Upper lobe of right lung (tissue), 1 donor: ENCODE results near the gene FGGY. TPM values are rescaled to one million over a fixed set of nuclear protein-coding genes. Genes with fewer than 3 reads are reported as not detected.

Experiments
- ATAC-seq: fragments of 200-7000 bp; cut with Tn5 transposase; one replicate; pipeline ENCODE4 v1.9.1; 2020; ENCODE audit warnings: mild to moderate bottlenecking, moderate library complexity
- DNase-seq: peaks from one replicate; pipeline ENCODE4 v3.0.0-alpha.2; 2020
- H3K27ac ChIP-seq: fragments of 200-600 bp; one replicate; pipeline ENCODE4 v1.8.0; 2022
- H3K27me3 ChIP-seq: fragments of 200-600 bp; one replicate; pipeline ENCODE4 v1.8.0; 2022; ENCODE audit warnings: mild to moderate bottlenecking
- H3K36me3 ChIP-seq: fragments of 200-600 bp; one replicate; pipeline ENCODE4 v1.8.0; 2022
- H3K4me1 ChIP-seq: fragments of 200-600 bp; one replicate; pipeline ENCODE4 v1.8.0; 2022
- H3K4me3 ChIP-seq: fragments of 200-600 bp; one replicate; pipeline ENCODE4 v1.8.0; 2022; ENCODE audit warnings: mild to moderate bottlenecking
- H3K9me3 ChIP-seq: fragments of 200-600 bp; one replicate; pipeline ENCODE4 v1.8.0; 2022
- intact Hi-C: fragments of 100-400 bp; cut with DNase I; formaldehyde crosslinking; loops from one replicate; pipeline ENCODE4 v1.11.0; 2022
- total RNA-seq: library from RNA; stranded (reverse); fragmentation: NEBNext Ultra II Directional; extraction: Animal tissue kit (Norgen Biotek cat#: 25700); gene quantifications from one replicate; pipeline ENCODE4 v1.2.1, GENCODE V29; 2021
- TF ChIP-seq, protein P1 (sequence below): fragments of 200-600 bp; IDR thresholded peaks from one replicate; pipeline ENCODE4 v1.8.0; 2022; ENCODE audit warnings: antibody characterized with exemption
- donor health status: DM: no; HTN: yes; CAD: no; lungs with severe emphysema.

FGGY gene
- total RNA-seq, 1 donor from 2014 or later, result 39.2 TPM

DNA sequence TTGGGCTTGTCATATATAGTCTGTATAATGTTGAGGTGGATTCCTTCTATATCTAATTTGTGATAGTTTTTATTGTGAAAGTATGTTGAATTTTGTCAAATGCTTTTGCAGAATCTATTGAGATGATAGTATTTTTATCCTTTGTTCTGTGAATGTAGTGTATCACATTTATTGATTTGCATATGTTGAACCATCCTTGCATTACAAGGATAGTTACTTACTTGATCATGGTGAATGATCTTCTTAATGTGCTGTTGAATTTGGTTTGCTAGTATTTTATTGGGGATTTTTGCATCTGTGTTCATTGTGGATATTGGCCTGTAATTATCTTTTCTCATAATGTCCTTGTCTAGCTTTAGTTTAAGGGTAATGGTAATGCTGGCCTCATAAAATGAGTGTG lies 8.3 kb downstream of the FGGY start:
- intact Hi-C loops, result no loop called here
- Histone ChIP-seq H3K27me3 (no peaks in the 10 kb centered on the region), H3K27ac (no peak overlapping the region), H3K4me1 (no peaks in the 10 kb centered on the region), H3K9me3 (no peaks in the 10 kb centered on the region), H3K4me3 (no peak overlapping the region), H3K36me3 (no peaks in the 10 kb centered on the region)
- TF ChIP-seq, protein P1, sequence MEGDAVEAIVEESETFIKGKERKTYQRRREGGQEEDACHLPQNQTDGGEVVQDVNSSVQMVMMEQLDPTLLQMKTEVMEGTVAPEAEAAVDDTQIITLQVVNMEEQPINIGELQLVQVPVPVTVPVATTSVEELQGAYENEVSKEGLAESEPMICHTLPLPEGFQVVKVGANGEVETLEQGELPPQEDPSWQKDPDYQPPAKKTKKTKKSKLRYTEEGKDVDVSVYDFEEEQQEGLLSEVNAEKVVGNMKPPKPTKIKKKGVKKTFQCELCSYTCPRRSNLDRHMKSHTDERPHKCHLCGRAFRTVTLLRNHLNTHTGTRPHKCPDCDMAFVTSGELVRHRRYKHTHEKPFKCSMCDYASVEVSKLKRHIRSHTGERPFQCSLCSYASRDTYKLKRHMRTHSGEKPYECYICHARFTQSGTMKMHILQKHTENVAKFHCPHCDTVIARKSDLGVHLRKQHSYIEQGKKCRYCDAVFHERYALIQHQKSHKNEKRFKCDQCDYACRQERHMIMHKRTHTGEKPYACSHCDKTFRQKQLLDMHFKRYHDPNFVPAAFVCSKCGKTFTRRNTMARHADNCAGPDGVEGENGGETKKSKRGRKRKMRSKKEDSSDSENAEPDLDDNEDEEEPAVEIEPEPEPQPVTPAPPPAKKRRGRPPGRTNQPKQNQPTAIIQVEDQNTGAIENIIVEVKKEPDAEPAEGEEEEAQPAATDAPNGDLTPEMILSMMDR, result no peak
- no peak for ATAC-seq
- DNase-seq, result no peak

DNA sequence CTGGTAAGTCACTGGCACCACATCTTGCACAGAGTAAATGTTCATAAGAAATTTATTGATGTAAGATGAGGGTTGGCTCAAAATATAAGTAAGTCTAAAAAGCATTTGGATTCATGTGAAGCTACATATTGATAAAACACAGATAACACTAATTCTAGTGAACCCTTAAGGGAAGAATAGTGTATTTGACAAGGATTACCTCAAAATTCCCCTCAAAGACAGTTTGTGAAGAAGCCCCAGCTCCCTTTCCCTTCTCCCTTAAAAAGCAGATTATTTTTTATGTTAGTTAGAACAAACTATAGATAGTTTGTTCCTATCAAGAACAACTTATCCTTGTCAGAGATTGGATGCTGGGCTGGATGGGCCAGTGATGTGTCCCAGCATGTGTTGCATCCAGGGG lies 10.7 kb downstream of the FGGY start:
- ATAC-seq, result no peak
- no peak for DNase-seq
- H3K4me3 ChIP-seq, result no peak overlapping the region
- no peak overlapping the region for H3K27ac ChIP-seq
- H3K9me3 ChIP-seq, result no peaks in the 10 kb centered on the region
- TF ChIP-seq, protein P1, result no peak
- H3K27me3 ChIP-seq, result no peaks in the 10 kb centered on the region
- H3K36me3 ChIP-seq, result no peaks in the 10 kb centered on the region
- intact Hi-C loops, result no loop called here
- H3K4me1 ChIP-seq, result no peaks in the 10 kb centered on the region

DNA sequence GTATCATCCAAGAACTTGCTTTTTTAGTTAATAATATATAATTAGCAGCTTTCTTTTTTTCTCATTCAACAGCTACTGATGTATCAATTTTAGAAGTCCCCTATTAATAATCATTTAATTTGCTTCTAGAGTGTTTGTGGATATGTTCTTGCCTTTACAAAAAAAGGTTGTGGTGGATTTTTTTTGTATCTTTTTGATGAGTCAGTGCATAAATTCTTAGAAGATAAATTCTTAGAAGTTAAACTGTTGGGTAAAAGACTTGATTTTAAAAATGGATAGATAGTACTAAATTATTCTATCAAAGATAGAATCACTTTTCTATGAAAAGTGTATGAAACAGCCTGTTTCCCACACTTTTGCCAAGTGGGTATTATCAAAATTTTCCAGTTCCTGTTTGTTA lies 11.9 kb downstream of the FGGY start:
- Histone ChIP-seq H3K27me3 (no peaks in the 10 kb centered on the region), H3K36me3 (no peaks in the 10 kb centered on the region), H3K4me1 (no peaks in the 10 kb centered on the region), H3K27ac (no peak overlapping the region), H3K9me3 (no peaks in the 10 kb centered on the region), H3K4me3 (no peak overlapping the region)
- TF ChIP-seq, protein P1, result no peak
- intact Hi-C loops, result no loop called here
- DNase-seq, result no peak
- no peak for ATAC-seq

DNA sequence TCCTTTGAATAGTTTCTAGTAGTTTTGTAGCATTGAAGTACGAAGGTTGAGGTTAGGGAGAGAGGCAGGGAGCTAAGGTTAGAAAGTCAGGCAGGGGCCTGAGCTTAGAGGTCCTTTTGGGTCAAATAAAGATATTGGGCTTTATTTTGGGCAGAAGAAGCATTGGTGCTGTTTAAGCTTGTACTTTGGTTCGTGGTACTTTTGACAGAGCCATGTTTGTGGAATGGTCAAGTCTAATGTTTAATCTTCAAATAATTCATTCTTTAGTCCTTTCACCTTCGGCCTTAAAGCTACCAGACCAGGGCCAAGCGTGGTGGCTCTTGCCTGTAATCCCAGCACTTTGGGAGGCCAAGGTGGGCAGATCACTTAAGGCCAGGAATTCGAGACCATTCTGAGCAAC lies 12.5 kb downstream of the FGGY start:
- ATAC-seq, result no peak
- no peak overlapping the region for H3K4me3 ChIP-seq
- H3K27ac ChIP-seq, result no peak overlapping the region
- intact Hi-C loops, result no loop called here
- H3K36me3 ChIP-seq, result no peaks in the 10 kb centered on the region
- no peaks in the 10 kb centered on the region for H3K9me3 ChIP-seq
- no peaks in the 10 kb centered on the region for H3K4me1 ChIP-seq
- DNase-seq, result no peak
- TF ChIP-seq, protein P1, result no peak
- H3K27me3 ChIP-seq, result no peaks in the 10 kb centered on the region

DNA sequence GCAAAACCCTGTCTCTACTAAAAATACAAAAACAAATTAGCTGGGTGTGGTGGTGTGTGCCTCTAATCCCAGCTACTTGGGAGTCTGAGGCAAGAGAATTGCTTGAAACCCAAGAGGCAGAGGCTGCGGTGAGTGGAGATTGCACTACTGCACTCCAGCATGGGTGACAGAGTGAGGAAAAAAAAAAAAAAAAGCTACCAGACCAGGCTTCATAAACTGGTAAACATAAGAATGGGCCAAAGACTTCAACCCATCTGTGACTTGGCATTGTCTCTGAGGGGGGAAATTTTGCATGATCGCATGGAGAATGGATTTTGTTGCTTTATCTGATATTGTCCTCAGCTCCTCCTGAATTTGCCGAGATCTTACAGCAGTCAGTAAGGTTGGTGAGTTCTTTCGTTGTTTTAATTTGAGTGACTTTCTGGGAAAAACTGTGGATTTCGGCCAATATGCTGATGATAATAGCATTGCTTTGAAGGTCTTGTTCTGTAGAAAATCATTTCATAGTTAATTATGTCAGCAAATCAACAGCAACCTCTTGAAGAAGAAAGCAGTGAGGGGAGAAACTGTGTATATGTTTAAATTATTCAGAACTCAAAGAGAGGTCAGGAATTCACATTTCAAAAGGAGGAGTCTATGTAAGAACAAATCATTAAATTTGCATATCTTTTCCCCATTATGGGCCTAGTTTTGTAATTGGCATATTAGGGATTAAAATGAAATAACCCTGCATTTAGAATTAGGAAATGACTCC lies 13.1 kb downstream of the FGGY start:
- no peak overlapping the region for H3K27ac ChIP-seq
- H3K36me3 ChIP-seq, result no peaks in the 10 kb centered on the region
- ATAC-seq (no peak), DNase-seq (no peak)
- H3K9me3 ChIP-seq, result no peaks in the 10 kb centered on the region
- TF ChIP-seq, protein P1, result no peak
- H3K27me3 ChIP-seq, result no peaks in the 10 kb centered on the region
- intact Hi-C loops, result no loop called here
- no peak overlapping the region for H3K4me3 ChIP-seq
- no peaks in the 10 kb centered on the region for H3K4me1 ChIP-seq
